Measurements from ENCODE around the gene PRDM2. TPM values are rescaled to one million over a fixed set of nuclear protein-coding genes. Genes with fewer than 3 reads are reported as not detected.

Gene PRDM2
- total and polyA plus RNA-seq, 11 donors = 16.1 to 52.7 (median 36.3) TPM

DNA sequence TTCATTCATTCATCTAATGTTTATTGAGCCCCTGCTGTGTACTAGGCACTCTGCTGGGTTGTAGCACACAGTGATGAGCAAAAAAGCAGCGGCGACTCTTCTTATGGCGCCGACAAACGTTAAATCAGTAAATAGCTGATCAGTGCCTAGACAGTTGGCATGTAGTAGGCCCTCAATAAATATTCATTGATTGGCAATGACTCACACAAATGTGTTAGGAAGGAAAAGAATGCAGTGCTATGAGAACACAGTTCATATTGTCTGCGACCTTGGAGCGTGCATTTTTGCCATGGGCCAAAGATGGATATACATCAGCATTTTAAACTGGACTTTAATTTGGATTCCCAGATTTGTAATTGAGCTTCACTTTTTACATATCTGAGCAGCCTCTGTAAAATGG lies 52.0 kb downstream of the PRDM2 start:
- ATAC-seq (no peak), DNase-seq (no peak)
- TF ChIP-seq, protein P1, sequence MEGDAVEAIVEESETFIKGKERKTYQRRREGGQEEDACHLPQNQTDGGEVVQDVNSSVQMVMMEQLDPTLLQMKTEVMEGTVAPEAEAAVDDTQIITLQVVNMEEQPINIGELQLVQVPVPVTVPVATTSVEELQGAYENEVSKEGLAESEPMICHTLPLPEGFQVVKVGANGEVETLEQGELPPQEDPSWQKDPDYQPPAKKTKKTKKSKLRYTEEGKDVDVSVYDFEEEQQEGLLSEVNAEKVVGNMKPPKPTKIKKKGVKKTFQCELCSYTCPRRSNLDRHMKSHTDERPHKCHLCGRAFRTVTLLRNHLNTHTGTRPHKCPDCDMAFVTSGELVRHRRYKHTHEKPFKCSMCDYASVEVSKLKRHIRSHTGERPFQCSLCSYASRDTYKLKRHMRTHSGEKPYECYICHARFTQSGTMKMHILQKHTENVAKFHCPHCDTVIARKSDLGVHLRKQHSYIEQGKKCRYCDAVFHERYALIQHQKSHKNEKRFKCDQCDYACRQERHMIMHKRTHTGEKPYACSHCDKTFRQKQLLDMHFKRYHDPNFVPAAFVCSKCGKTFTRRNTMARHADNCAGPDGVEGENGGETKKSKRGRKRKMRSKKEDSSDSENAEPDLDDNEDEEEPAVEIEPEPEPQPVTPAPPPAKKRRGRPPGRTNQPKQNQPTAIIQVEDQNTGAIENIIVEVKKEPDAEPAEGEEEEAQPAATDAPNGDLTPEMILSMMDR (IDR thresholded peaks at IDR 0.05) = no peak
- TF ChIP-seq POLR2A (IDR thresholded peaks at IDR 0.05) = no peak
- H3K4me3 ChIP-seq = no peak overlapping the region
- no peaks in the 10 kb centered on the region for H3K9me3 ChIP-seq
- peaks cover 0 to 6% (median 0%) of the 10 kb centered on the region in 9 donors for H3K36me3 ChIP-seq
- H3K4me1 ChIP-seq = peaks cover 5 to 76% (median 52%) of the 10 kb centered on the region in 12 donors
- no peaks in the 10 kb centered on the region for H3K27me3 ChIP-seq
- H3K27ac ChIP-seq = no peak overlapping the region
- 92 to 95% (median 93%) methylated on average over 7 of the region's 7 CpGs for WGBS, 4 donors
- intact Hi-C loops (cut with DNase I) = loop anchor here in 3 of 10 donors (5.0 to 10.0 kb wide), 2 partner anchors 40 to 47 kb away; partner anchors contain the start of gene PRDM2 (in 2 of the 3)

DNA sequence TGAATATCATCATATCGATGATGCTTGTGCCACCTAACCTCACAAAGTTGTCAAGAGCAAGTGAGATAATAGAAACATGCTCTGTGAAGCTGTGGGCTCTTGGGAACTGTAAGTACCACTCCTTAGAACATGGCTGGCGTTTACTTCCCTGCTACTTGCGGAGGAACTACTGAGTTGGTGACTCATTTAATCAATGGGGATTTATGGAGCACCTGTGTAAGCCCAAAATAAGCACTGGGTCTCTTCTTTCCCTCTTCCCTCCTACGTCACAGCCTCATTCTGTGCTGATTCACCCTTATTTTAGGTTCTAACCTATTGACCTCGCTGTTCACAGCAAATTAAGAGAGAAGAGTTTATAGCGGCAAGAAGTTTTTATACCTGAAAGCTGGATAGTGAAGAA lies 52.9 kb downstream of the PRDM2 start:
- ATAC-seq (no peak), DNase-seq (no peak)
- intact Hi-C loops (cut with DNase I) = loop anchor here in 3 of 10 donors (5.0 to 10.0 kb wide), 2 partner anchors 39 to 48 kb away; partner anchors contain the start of gene PRDM2 (in 2 of the 3)
- peaks cover 0 to 6% (median 0%) of the 10 kb centered on the region in 9 donors for H3K36me3 ChIP-seq
- no peak overlapping the region for H3K4me3 ChIP-seq
- H3K9me3 ChIP-seq = no peaks in the 10 kb centered on the region
- 88 to 92% (median 90%) methylated on average over 6 of the region's 6 CpGs for WGBS, 4 donors
- peaks cover 5 to 85% (median 60%) of the 10 kb centered on the region in 12 donors for H3K4me1 ChIP-seq
- no peaks in the 10 kb centered on the region for H3K27me3 ChIP-seq
- TF ChIP-seq, protein P1 (IDR thresholded peaks at IDR 0.05) = no peak
- TF ChIP-seq POLR2A (IDR thresholded peaks at IDR 0.05) = no peak
- H3K27ac ChIP-seq = no peak overlapping the region

DNA sequence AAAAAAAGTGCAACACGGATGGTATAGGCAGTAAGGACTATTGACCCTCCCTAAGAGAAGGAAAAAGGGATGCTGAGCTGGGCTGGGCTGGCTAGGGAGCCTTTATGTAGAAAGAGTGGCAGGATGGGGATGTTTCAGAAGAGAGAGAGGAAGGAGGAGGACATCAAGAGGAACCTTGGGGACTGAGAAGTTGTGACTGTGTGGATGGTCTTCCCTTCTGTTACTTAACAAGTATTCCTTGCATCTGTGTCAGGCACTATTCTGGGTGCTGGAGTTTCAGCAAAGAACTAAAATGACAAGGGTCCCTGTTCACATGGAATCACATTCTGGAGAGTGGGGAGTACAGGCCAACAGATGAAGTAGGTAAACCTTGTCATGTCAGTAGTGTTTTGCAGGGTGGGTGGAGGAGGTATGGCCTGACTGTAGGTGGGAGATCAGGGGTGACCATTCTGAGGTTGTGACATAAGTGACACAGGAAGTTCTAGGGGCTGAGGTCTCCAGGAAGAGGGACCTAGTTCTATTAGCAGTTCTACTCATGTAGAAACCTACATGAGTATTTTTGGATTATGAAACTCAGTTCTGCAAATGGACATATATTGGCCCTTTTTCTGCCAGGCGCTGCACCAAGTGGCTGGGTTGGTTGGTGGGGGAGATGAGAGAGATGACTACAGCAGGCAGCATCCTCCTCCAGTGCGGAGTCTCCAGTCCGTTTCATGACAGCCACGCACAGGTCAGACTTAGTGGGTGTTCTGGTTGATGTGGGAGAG lies 53.8 kb downstream of the PRDM2 start:
- TF ChIP-seq, protein P1 (IDR thresholded peaks at IDR 0.05) = no peak
- TF ChIP-seq POLR2A (IDR thresholded peaks at IDR 0.05) = no peak
- Histone ChIP-seq H3K27ac (peak overlapping the region in 1 of 12 donors; percentile 60), H3K27me3 (no peaks in the 10 kb centered on the region), H3K36me3 (peaks cover 0 to 6% (median 0%) of the 10 kb centered on the region in 9 donors), H3K9me3 (no peaks in the 10 kb centered on the region), H3K4me1 (peaks cover 5 to 87% (median 60%) of the 10 kb centered on the region in 12 donors), H3K4me3 (no peak overlapping the region)
- intact Hi-C loops (cut with DNase I) = loop anchor here in 3 of 10 donors (5.0 to 10.0 kb wide), 2 partner anchors 38 to 49 kb away; partner anchors contain the start of gene PRDM2 (in 2 of the 3)
- DNase-seq (no peak), ATAC-seq (no peak)
- WGBS, 4 donors = 75 to 88% (median 83%) methylated on average over 5 of the region's 5 CpGs

DNA sequence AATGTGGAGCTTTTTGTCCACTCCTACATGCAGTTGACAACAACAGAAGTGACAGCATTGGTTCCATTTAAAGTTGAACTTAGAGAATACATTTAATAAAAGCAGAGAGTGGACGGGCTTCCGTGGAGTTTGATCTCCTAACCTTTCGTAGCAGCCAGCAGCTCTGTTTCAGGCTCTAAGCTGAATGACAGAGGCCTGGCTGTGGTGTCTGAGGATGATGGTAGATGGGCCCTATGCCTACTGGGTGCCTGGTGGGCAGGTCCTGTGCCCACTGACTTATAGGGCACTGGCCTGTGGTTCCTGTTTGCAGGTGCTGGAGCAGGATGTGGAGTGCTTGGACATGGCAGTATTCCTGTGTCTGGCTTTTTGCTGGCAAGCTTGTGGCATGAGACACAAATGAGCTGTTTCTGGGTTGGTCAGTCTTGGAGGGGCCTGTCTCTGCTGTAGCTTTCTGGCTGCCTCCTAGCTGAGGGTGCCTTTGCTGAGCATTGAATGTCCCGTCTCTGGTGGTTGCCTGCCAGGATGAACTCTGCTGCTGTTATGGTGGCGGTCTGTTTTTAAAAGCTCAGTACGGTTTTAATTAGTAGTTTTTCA lies 54.6 kb downstream of the PRDM2 start:
- H3K9me3 ChIP-seq = no peaks in the 10 kb centered on the region
- ATAC-seq (peak; percentile 64 to 80 (median 77)), DNase-seq (peak in 3 of 5 donors; percentile 33 to 46 (median 46))
- H3K4me1 ChIP-seq = peaks cover 5 to 94% (median 64%) of the 10 kb centered on the region in 12 donors
- no peaks in the 10 kb centered on the region for H3K27me3 ChIP-seq
- intact Hi-C loops (cut with DNase I) = loop anchor here in 3 of 10 donors (5.0 to 10.0 kb wide), 2 partner anchors 38 to 50 kb away; partner anchors contain the start of gene PRDM2 (in 2 of the 3)
- WGBS, 4 donors = 62 to 78% (median 66%) methylated on average over 6 of the region's 6 CpGs
- no peak overlapping the region for H3K4me3 ChIP-seq
- TF ChIP-seq, protein P1 (IDR thresholded peaks at IDR 0.05) = no peak
- TF ChIP-seq POLR2A (IDR thresholded peaks at IDR 0.05) = no peak
- peak overlapping the region in 7 of 12 donors; percentile 14 to 60 (median 29) for H3K27ac ChIP-seq
- peaks cover 0 to 6% (median 0%) of the 10 kb centered on the region in 9 donors for H3K36me3 ChIP-seq

All from heart left ventricle (tissue), 16 donors.